Measurements from ENCODE around the gene SLC17A9. TPM values are rescaled to one million over a fixed set of nuclear protein-coding genes. Genes with fewer than 3 reads are reported as not detected.

The SLC17A9 gene
- total RNA-seq, 1 donor from 2014 or later: 12.4 TPM

DNA sequence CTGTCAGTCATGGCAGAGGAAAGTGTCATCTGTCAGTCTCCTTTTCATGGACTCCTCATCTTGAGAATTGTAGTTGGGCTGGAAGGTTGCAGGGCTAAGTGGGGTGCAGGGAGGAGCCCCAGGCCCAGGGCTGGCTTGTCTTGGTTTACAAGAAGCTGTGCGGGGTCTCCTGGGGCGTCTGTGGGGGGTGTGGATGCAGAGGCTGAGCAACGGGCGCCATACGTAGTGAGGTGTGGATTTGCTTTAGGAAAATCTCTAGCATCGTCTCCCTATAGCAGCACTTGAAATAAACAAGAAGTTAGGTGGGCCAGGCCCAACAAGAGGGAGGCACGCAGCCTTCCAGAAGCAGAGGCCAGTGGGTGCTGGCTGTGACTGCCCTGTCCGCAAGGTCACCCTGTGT is 1.8 kb upstream of the SLC17A9 start:
- H3K79me2 ChIP-seq (ENCODE audit: insufficient read depth, low read length): peaks cover 19% of the 10 kb centered on the region
- Mint-ChIP-seq H3K27me3 (ENCODE audit: low read depth, unreplicated experiment) (no peaks in the 10 kb centered on the region), H3K9me3 (ENCODE audit: unreplicated experiment) (peaks cover 2% of the 10 kb centered on the region), H3K36me3 (ENCODE audit: low read depth, unreplicated experiment) (peaks cover 40% of the 10 kb centered on the region), H3K4me1 (ENCODE audit: low read depth, unreplicated experiment) (no peaks in the 10 kb centered on the region), H3K27ac (ENCODE audit: unreplicated experiment) (no peak overlapping the region), H3K4me3 (ENCODE audit: unreplicated experiment) (no peak overlapping the region)
- DNase-seq (ENCODE audit: low read depth): no peak
- H3K9me3 ChIP-seq (ENCODE audit: insufficient read depth, low read depth, low read length): peaks cover 4% of the 10 kb centered on the region
- TF ChIP-seq CTCF (IDR thresholded peaks at IDR 0.05; ENCODE audit: insufficient read depth, low read depth, low read length) (no peak), EZH2 (IDR thresholded peaks at IDR 0.05; ENCODE audit: insufficient read depth, low read length) (no peak)
- H3K36me3 ChIP-seq (ENCODE audit: insufficient read depth, low read length): peaks cover 19% of the 10 kb centered on the region
- H4K20me1 ChIP-seq (ENCODE audit: insufficient read depth, low read length): peaks cover 34% of the 10 kb centered on the region
- peaks cover 7% of the 10 kb centered on the region for H3K4me1 ChIP-seq (ENCODE audit: insufficient read depth, low read length)
- no peak overlapping the region for H3K27ac ChIP-seq (ENCODE audit: low read depth, low read length)
- no peaks in the 10 kb centered on the region for H3K27me3 ChIP-seq (ENCODE audit: insufficient read depth, low read length)
- FAIRE-seq: no peak
- H3K4me3 ChIP-seq (ENCODE audit: insufficient read depth, low read depth, low read length): no peak overlapping the region
- no peak overlapping the region for H3K9ac ChIP-seq (ENCODE audit: low read length)
- no peak overlapping the region for H3K4me2 ChIP-seq (ENCODE audit: low read length)
- no peak overlapping the region for H2AFZ ChIP-seq (ENCODE audit: low read depth, low read length)

DNA sequence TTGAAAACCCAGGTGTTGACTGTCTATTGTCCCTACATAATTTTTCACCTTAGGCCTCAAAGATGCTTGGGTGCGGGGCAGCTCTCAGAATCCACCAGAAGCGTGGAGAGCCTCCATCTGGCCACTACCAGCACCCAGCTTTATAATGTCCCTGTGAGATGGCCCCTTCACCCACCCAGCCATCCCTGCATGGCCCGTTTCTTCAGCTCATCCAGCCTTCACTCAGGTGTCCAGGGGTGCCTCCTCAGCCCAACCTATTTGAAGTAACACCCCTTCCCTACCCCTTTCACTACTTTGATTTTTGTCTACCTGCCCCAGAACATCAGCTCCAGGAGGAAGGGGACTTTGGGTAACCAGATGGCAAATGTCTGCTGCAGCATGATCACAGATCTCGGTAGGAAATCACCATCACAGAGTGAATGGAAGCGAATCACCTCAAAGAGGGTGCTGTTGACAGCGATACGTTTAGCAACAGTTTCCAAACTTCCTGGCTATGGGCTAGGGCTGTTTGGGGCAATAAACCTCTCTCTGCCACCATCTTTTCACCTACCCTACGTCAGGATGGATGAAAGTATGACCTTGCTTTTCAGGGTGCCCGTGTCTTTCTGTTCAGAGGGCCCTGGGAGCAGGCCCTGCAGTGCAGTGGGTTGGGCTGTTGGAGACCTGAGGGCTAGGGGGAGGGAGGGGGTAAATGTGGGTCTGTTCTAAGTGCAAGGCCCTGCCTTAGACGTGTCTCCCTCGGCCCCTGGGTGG is 1.2 kb upstream of the SLC17A9 start:
- Histone ChIP-seq H4K20me1 (ENCODE audit: insufficient read depth, low read length) (peaks cover 28% of the 10 kb centered on the region), H3K79me2 (ENCODE audit: insufficient read depth, low read length) (peaks cover 14% of the 10 kb centered on the region), H3K4me3 (ENCODE audit: insufficient read depth, low read depth, low read length) (no peak overlapping the region), H3K36me3 (ENCODE audit: insufficient read depth, low read length) (peaks cover 13% of the 10 kb centered on the region), H2AFZ (ENCODE audit: low read depth, low read length) (no peak overlapping the region), H3K9me3 (ENCODE audit: insufficient read depth, low read depth, low read length) (peaks cover 4% of the 10 kb centered on the region), H3K27ac (ENCODE audit: low read depth, low read length) (no peak overlapping the region), H3K27me3 (ENCODE audit: insufficient read depth, low read length) (no peaks in the 10 kb centered on the region), H3K9ac (ENCODE audit: low read length) (no peak overlapping the region), H3K4me1 (ENCODE audit: insufficient read depth, low read length) (peaks cover 7% of the 10 kb centered on the region), H3K4me2 (ENCODE audit: low read length) (no peak overlapping the region)
- Mint-ChIP-seq H3K4me1 (ENCODE audit: low read depth, unreplicated experiment) (peaks cover 4% of the 10 kb centered on the region), H3K36me3 (ENCODE audit: low read depth, unreplicated experiment) (peaks cover 35% of the 10 kb centered on the region), H3K9me3 (ENCODE audit: unreplicated experiment) (peaks cover 2% of the 10 kb centered on the region), H3K27ac (ENCODE audit: unreplicated experiment) (no peak overlapping the region), H3K27me3 (ENCODE audit: low read depth, unreplicated experiment) (no peaks in the 10 kb centered on the region), H3K4me3 (ENCODE audit: unreplicated experiment) (no peak overlapping the region)
- DNase-seq (ENCODE audit: low read depth) (no peak), FAIRE-seq (no peak)
- TF ChIP-seq EZH2 (IDR thresholded peaks at IDR 0.05; ENCODE audit: insufficient read depth, low read length): no peak
- TF ChIP-seq CTCF (IDR thresholded peaks at IDR 0.05; ENCODE audit: insufficient read depth, low read depth, low read length): no peak

DNA sequence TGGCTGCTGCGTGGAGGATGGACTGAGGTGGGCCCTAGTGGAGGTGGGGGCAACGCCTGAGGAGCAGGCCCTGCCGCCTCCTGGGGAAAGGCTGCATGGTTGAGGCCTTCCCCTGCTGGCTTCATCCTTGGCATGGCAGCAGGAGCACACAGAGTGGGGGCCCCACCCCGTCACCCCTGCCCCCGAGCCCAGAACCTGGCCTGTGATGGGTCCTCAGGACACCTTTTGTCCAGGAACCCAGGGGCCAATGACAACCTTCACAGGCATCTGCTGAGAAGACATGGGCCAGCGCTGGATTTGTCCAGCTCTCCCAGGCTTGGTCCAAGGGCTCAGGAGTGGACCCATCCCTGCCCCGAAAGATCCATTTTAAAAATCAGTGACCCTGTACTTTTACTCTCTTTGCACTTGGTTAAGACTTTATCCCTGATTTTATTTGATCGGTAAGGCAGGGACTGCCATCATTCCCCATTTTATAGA is 575 bp upstream of the SLC17A9 start:
- Mint-ChIP-seq H3K4me1 (ENCODE audit: low read depth, unreplicated experiment) (peaks cover 5% of the 10 kb centered on the region), H3K4me3 (ENCODE audit: unreplicated experiment) (peak overlapping the region; percentile 10), H3K27me3 (ENCODE audit: low read depth, unreplicated experiment) (no peaks in the 10 kb centered on the region), H3K36me3 (ENCODE audit: low read depth, unreplicated experiment) (peaks cover 29% of the 10 kb centered on the region), H3K9me3 (ENCODE audit: unreplicated experiment) (peaks cover 2% of the 10 kb centered on the region), H3K27ac (ENCODE audit: unreplicated experiment) (no peak overlapping the region)
- H3K4me2 ChIP-seq (ENCODE audit: low read length): peak overlapping the region; percentile 50
- FAIRE-seq: no peak
- peaks cover 7% of the 10 kb centered on the region for H3K4me1 ChIP-seq (ENCODE audit: insufficient read depth, low read length)
- H3K36me3 ChIP-seq (ENCODE audit: insufficient read depth, low read length): peaks cover 11% of the 10 kb centered on the region
- TF ChIP-seq CTCF (IDR thresholded peaks at IDR 0.05; ENCODE audit: insufficient read depth, low read depth, low read length): no peak
- no peak for TF ChIP-seq EZH2 (IDR thresholded peaks at IDR 0.05; ENCODE audit: insufficient read depth, low read length)
- H3K9ac ChIP-seq (ENCODE audit: low read length): peak overlapping the region; percentile 35
- peaks cover 10% of the 10 kb centered on the region for H3K79me2 ChIP-seq (ENCODE audit: insufficient read depth, low read length)
- no peak overlapping the region for H3K27ac ChIP-seq (ENCODE audit: low read depth, low read length)
- peaks cover 22% of the 10 kb centered on the region for H4K20me1 ChIP-seq (ENCODE audit: insufficient read depth, low read length)
- H3K4me3 ChIP-seq (ENCODE audit: insufficient read depth, low read depth, low read length): no peak overlapping the region
- DNase-seq (ENCODE audit: low read depth): no peak
- H3K27me3 ChIP-seq (ENCODE audit: insufficient read depth, low read length): no peaks in the 10 kb centered on the region
- H3K9me3 ChIP-seq (ENCODE audit: insufficient read depth, low read depth, low read length): peaks cover 4% of the 10 kb centered on the region
- H2AFZ ChIP-seq (ENCODE audit: low read depth, low read length): peak overlapping the region; percentile 26
